HG03135 (cell line): Measurements from ENCODE around the gene IL1RAPL1.

Experiments
- ATAC-seq: cut with Tn5 transposase; IDR thresholded peaks from one replicate; pipeline ENCODE4 v1.9.1; 2021; ENCODE audit warnings: mild to moderate bottlenecking, moderate library complexity; ENCODE audit not compliant: unreplicated experiment

IL1RAPL1 gene

GRCh38 chrX:29948653-29949052, 1361.4 kb downstream of the IL1RAPL1 start:
- ATAC-seq, result no peak

GRCh38 chrX:29952016-29952415, 1364.8 kb downstream of the IL1RAPL1 start:
- no peak for ATAC-seq

GRCh38 chrX:29962061-29962460, 1374.8 kb downstream of the IL1RAPL1 start:
- ATAC-seq, result no peak

GRCh38 chrX:29965634-29966033, 1378.4 kb downstream of the IL1RAPL1 start:
- ATAC-seq, result no peak

GRCh38 chrX:29992083-29992482, 1404.8 kb downstream of the IL1RAPL1 start:
- no peak for ATAC-seq

- no peak for ATAC-seq
These were observed 1418.6 kb downstream of the IL1RAPL1 start for GRCh38 chrX:30005813-30006212.
